Measurements from ENCODE around the gene CYBC1.
"Not testable (repeated sequence)": the region's sequence is repeated elsewhere in the genome, so short reads cannot be mapped to it uniquely, and the experiment has no call there.

The CYBC1 gene

GRCh38 chr17:82433560-82434215 is 16.9 kb downstream of the CYBC1 start:
- FAIRE-seq = no peak

DNA sequence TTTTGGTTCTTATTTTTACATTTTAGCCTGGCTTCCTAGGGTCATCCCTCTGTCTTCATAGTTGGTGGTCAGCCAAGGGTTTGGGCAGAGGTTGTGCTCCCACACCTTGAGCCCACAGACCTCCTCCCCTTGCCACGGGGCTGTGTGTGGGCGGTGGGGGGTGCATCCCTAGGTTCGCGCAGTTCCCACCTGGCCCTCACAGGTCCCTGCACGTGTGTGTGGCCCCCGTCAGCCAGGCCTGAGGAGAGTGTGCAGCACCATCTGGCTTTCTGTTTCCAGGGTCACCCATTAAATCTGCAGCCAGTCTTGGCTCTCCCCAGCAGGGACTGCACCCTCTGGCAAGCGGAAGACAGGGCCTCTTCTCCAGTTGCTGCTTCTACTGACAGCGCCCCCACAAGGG is 18.5 kb downstream of the CYBC1 start:
- no peak for FAIRE-seq

DNA sequence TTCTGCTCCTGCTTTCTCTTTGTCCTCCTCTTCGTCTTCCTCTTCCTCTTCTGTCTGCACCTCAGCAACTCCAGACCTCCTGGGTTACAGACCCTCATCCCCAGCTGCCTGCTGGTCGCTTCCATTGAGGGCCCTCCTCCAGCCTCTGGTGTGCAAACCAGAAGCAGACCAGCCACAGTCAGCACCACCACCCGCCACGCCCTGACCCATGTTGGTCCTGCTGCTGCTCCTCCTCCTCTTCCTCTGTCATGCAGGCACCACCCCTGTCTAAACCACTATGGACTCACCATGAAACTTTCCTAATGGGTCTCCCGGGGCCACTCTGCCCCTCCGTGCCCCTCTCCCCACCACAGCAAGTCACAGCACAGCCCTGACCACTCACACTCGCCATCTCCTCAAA is 20.7 kb downstream of the CYBC1 start:
- FAIRE-seq = no peak

GRCh38 chr17:82428546-82428945 is 22.0 kb downstream of the CYBC1 start:
- no peak for FAIRE-seq

- FAIRE-seq = no peak
Observed at GRCh38 chr17:82424863-82425159, 25.7 kb downstream of the CYBC1 start.

GRCh38 chr17:82424001-82424862 is 26.3 kb downstream of the CYBC1 start:
- FAIRE-seq = no peak

GRCh38 chr17:82419540-82419939 is 31.0 kb downstream of the CYBC1 start:
- no peak for FAIRE-seq

- no peak for FAIRE-seq
Observed at GRCh38 chr17:82418001-82418986, 32.3 kb downstream of the CYBC1 start, which contains the start of the genes HEXD and OGFOD3. Gene HEXD (plus strand): TSS chr17:82418347. CDS start chr17:82419800, 1,453 bp downstream. Gene OGFOD3 (minus strand): TSS chr17:82418586. CDS start chr17:82418485, 101 bp downstream.

GRCh38 chr17:82416771-82417170 is 33.8 kb downstream of the CYBC1 start:
- FAIRE-seq = no peak

GRCh38 chr17:82416264-82416663 is 34.3 kb downstream of the CYBC1 start:
- FAIRE-seq = no peak

GRCh38 chr17:82415786-82416185 is 34.8 kb downstream of the CYBC1 start:
- FAIRE-seq = no peak

DNA sequence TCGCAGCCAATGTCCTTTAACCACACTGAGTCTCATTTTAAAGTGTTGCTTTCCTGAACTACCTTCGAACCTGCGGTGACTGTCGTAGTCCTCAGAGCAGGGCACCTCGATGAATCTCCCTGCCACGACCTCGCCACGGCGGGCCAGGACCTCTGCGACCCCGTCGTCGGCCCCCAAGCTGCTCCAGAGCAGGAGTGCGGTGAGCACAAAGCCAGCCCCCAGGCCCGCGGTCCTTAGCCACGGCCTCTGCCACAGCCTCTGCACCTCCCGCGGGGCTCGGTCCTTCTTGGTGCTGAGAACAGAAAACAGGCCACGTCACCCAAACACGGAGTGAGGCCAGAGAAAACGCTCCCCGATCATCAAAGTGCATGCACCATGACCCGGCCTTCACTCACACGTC is 35.2 kb downstream of the CYBC1 start:
- FAIRE-seq = no peak

DNA sequence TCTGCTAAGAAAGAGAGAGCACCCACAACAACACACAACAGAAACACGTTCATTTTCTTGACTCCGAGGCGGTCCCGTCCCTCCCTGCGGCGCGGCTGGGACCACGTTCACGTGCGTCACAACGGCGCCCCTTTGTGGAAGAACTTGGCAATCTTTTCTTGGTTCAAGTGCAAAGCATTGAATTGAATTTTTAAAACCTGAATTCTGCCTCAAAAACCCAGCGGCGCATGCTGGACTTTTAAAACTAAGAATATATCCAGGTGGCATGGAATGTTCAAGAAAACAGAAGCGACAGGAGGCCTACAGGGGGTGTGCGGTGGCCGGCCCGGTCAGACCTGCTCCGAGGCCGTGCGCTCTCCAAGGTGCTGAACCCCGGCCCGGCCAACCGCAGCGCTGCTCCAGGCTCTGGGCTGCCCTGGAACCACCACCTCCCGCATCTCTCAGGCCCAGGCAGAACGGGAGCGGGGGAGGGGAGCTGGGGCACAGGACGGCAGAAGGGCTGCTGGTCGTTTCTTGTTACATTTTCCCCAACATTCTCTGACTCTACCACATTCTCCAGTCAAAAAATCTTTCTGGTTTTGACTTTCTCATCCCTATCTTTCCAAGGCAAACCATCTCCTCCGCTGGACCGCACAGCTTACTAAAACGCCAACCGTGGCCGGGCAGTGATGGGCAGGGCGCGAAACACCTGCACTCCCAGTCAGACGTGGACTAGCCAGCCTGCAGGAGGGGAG is 35.8 kb downstream of the CYBC1 start:
- FAIRE-seq = no peak

DNA sequence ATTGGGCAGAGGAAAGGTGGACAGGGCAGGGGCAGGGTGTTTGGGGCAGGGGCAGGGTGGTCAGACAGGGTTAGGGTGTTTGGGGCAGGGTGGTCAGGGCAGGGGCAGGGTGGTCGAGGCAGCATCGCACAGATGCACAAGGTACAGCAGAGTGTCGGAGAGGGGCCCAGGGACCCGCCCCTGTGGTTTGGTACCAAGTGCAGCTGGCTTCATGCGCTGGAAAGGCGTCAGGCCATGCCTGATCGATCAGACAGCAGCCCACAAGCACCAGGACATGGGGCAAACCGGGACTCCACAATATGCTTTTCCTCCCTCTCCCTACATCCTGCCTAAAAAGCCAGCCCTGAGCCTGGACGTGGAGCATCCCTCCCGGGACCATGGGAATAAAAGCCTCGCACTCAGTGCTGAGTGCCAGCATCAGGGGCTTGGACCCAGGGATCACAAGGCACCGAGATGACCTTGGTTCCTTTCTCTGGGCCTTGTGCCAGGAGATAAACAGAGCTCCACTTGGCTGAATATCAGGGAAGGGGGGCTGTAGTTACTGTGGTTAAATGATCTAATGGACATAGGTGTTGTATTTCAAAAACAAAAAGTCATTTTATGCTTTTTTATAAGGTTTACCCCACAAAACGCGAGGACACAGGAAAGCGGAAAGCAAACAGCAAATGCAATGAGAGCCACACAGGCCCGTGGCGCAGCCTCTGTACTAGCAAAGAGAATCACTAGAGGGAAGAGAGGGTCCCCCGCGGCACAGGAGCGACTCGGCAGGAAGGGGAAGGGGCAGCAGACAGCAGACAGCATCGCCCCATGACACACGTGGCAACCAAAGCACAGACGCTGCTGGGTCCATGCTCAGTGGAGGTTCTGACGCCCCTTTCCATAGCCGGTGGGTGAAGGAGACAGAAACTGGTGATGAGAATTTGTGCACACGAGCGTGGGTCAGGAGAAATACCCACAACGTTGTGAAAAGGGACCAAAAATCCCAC is 37.7 kb downstream of the CYBC1 start:
- FAIRE-seq = no peak

DNA sequence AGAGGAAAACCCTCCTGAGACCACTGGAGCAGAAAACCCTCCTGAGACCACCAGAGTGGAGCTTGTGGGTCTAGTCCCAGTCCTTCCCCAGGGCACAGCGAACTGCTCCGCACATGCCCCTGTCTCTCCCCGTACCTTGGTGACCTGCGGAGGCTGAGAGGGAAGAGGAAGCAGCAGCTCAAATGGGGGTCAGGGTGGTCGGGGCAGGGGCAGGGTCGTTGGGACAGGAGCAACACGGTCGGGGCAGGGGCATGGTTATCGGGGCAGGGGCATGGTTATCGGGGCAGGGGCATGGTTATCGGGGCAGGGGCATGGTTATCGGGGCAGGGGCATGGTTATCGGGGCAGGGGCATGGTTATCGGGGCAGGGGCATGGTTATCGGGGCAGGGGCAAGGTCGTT is 38.5 kb downstream of the CYBC1 start:
- not testable (repeated sequence) for FAIRE-seq

- no peak for FAIRE-seq
Observed at GRCh38 chr17:82411396-82412053, 39.0 kb downstream of the CYBC1 start.

GRCh38 chr17:82410014-82410716 is 40.4 kb downstream of the CYBC1 start:
- no peak for FAIRE-seq

DNA sequence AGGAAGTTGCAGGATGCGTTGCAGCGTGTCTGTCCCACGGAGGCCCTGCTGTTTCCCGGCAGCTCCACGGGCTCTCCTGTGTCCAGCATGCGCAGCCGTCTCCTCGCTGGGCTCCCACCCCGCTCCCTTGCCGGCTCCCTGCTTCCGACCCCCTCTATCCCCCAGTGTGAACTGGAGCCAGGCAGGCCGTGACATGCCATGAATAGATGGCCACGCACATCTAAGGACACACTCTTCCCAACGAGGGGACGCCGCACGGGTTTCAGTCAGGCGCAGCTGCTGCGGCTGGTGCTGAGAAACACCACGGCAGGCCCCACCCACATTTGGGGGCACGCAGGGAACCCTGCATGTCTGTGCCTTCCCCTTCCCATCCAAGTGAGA is 41.6 kb downstream of the CYBC1 start:
- no peak for FAIRE-seq

DNA sequence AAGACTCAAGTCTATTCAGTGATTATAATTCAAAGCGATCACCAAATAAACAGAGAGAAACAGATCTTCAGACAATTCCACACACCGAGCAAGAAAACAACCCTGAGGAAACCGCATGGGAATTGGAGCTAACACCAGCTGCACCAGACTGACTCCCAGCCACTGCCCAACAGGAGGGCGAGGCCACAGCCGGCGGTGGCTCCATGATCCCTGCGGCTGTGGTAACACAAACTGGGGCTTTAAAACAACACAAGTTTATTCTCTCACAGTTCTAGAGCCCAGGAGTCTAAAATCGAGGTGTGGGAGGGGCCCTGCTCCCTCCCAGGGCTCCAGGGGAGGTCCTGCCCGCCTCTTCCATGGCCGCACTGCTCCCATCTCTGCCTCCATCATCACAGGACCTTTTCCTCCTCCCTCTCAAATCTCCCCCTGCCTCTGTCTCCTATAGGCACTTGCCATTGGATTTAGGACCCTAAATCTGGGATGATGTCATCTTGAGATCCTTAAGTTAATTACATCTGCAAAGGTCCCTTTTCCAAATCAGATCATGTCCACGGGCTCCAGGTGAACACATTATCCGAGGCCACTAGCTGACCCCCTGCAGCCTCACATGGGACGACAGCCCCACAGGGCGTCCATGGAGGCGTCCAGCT is 42.1 kb downstream of the CYBC1 start:
- no peak for FAIRE-seq

Measured in endometrium (tissue), 2 donors.